Measurements from ENCODE around the gene SLC26A1. TPM values are rescaled to one million over a fixed set of nuclear protein-coding genes. Genes with fewer than 3 reads are reported as not detected.

Gene SLC26A1
- total and polyA plus RNA-seq, 4 experiments from 2014 or later = 0.55 to 1.6 (median 0.81) TPM

DNA sequence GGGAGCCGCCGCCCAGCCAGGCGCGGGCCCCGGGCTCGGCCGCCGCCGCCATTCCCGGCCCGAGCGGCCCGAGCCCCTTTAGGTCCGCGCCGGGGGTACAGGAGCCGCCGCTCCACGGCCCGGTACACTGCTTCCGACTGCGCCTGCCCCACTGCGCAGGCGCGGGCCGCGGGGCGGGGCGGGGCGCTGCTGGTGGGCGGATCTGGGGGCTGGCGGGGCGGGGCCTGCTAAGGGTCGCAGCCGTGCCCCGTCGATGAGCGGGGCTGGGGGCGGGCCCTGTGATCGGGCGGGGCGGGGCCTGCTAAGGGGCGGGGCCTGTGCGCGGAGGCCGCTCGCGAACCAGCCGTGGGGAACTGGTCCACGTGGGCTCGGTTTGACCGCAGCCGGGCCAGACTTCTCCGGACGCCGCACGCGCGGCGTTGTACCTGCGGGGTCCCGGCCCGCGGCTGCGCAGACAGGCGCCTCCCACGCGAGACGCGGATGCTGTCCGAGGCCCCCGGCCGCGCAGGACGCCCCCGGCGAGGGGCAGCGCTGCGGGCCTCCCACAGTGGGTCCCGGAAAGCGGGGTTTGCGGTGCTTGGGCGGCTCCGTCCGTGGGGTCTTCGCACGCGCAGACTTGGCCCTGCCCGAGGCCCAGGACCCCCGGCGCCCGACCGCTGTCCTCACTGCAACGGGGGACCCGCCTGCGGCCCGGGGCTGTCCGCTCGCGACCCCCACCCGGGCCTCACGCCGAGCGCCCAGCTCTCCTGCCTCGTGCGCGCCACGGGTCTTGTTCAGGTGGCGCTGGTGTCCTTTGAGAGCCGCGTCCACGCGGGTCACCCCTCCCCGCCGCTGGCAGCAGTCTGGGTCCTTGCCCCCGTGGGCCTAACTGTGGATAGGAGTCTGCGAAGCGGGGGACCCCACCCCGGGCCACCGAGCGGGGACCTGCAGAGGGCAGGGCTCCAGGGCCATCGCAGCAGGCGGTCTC is 19.5 kb downstream of the SLC26A1 start, which contains the start of gene DGKQ:
Gene DGKQ, minus strand, starts transcription at position 139 of the 967 bp plus-strand sequence. Its CDS starts 87 bp downstream, at position 52.
- H3K27ac Mint-ChIP-seq = peak within 1 kb of the TSS in 1 of 7 donors; percentile 60
- Histone ChIP-seq H3K9me3 (ENCODE audit: control insufficient read depth in 1 of 2, low read length in 2 of 2) (no peaks in the 10 kb centered on the region), H3K27ac (ENCODE audit: low read depth, low read length) (peak within 1 kb of the TSS; percentile 51), H3K4me1 (ENCODE audit: insufficient read depth, low read length) (peaks cover 24% of the 10 kb centered on the region), H3K4me3 (ENCODE audit: low read length in 2 of 2) (peak within 1 kb of the TSS; percentile 36 to 57), H3K27me3 (ENCODE audit: insufficient read depth, low read length) (no peaks in the 10 kb centered on the region), H3K36me3 (ENCODE audit: insufficient read depth, low read length) (peaks cover 2% of the 10 kb centered on the region)
- H3K36me3 Mint-ChIP-seq = no peaks in the 10 kb centered on the region
- peak; percentile 78 to 88 (median 83) for DNase-seq
- H3K4me1 Mint-ChIP-seq = peaks cover 0 to 13% (median 3%) of the 10 kb centered on the region in 4 donors
- intact Hi-C loops (cut with micrococcal nuclease) = loop anchor here (1.0 kb wide), 5 partner anchors 13 to 299 kb away; partner anchors contain the start of genes ATP5ME, GAK, MYL5 and TMEM175
- no peaks in the 10 kb centered on the region for H3K27me3 Mint-ChIP-seq
- CTCF ChIA-PET (ENCODE audit: partially characterized antibody) = interaction anchor here (1.0 to 1.9 kb wide), 2 partner anchors 13 to 232 kb away, joined by 3 to 4 read pairs; partner anchors contain the start of gene IDUA
- H3K9me3 Mint-ChIP-seq = no peaks in the 10 kb centered on the region
- peak within 1 kb of the TSS; percentile 34 to 76 (median 52) for H3K4me3 Mint-ChIP-seq
- POLR2A ChIA-PET (ENCODE audit: partially characterized antibody) = interaction anchor here (1.5 to 2.8 kb wide), 3 partner anchors 13 to 41 kb away, joined by 8 to 11 read pairs (median 10); partner anchors contain the start of genes GAK, IDUA and TMEM175

DNA sequence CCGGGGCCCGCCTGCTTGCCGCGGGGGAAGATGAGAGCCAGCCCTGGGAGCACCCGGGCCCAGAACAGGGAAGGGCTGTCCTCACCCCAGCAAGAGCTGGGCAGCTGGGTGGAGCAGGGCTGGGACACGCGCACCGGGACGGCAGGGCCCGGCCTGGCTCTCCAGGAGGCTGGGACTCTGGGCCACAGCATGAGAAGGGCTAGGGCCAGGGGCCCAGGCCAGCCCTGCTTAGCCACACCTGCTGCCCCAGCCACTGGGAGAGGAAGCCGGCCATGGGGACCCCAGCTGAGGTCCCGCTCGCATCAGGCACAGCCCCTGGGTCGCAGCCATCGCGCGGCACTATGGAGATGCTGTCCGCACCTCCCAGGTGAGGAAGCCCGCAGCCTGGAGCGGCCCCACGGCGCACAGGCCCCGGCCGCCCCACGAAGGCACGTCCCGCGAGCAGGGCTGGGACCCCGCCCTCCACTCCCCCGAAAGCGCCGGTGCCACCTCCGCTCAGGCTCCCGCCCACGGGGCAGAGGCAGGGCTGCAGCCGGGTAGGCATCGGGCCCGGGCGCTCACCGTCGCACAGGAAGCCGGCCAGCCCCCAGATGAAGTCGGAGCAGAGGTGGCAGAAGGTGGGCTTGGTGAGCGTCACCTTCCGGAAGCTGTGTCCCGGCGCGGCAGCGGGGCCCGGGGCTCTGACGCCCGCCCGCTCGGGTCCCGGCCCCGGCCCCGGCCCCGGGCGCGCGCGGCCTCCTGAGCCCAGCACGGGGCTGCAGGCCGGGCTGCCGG is 20.4 kb downstream of the SLC26A1 start:
- H3K4me1 ChIP-seq (ENCODE audit: insufficient read depth, low read length) = peaks cover 24% of the 10 kb centered on the region
- Mint-ChIP-seq H3K4me1 (peaks cover 0 to 13% (median 3%) of the 10 kb centered on the region in 4 donors), H3K27ac (no peak overlapping the region), H3K36me3 (no peaks in the 10 kb centered on the region), H3K27me3 (no peaks in the 10 kb centered on the region), H3K9me3 (no peaks in the 10 kb centered on the region), H3K4me3 (peak overlapping the region; percentile 34 to 68 (median 50))
- peak overlapping the region; percentile 51 for H3K27ac ChIP-seq (ENCODE audit: low read depth, low read length)
- H3K36me3 ChIP-seq (ENCODE audit: insufficient read depth, low read length) = peaks cover 2% of the 10 kb centered on the region
- intact Hi-C loops (cut with micrococcal nuclease) = loop anchor here (1.0 kb wide), 5 partner anchors 13 to 299 kb away; partner anchors contain the start of genes ATP5ME, GAK, MYL5 and TMEM175
- CTCF ChIA-PET (ENCODE audit: partially characterized antibody) = interaction anchor here (1.0 kb wide), 1 partner anchor 231 kb away, joined by 3 read pairs; no protein-coding TSS in a partner anchor
- H3K4me3 ChIP-seq (ENCODE audit: low read length in 2 of 2) = peak overlapping the region; percentile 36 to 57
- DNase-seq = peak; percentile 59 to 72 (median 62)
- POLR2A ChIA-PET (ENCODE audit: partially characterized antibody) = interaction anchor here (1.5 to 2.8 kb wide), 3 partner anchors 14 to 40 kb away, joined by 8 to 11 read pairs (median 10); partner anchors contain the start of genes GAK, IDUA and TMEM175
- no peaks in the 10 kb centered on the region for H3K27me3 ChIP-seq (ENCODE audit: insufficient read depth, low read length)
- no peaks in the 10 kb centered on the region for H3K9me3 ChIP-seq (ENCODE audit: control insufficient read depth in 1 of 2, low read length in 2 of 2)

- POLR2A ChIA-PET (ENCODE audit: partially characterized antibody) = interaction anchor here (1.5 to 2.8 kb wide), 3 partner anchors 15 to 39 kb away, joined by 8 to 11 read pairs (median 10); partner anchors contain the start of genes GAK, IDUA and TMEM175
- Mint-ChIP-seq H3K4me1 (peaks cover 0 to 13% (median 3%) of the 10 kb centered on the region in 4 donors), H3K27me3 (no peaks in the 10 kb centered on the region), H3K36me3 (no peaks in the 10 kb centered on the region), H3K9me3 (no peaks in the 10 kb centered on the region), H3K27ac (peak overlapping the region in 1 of 7 donors; percentile 42), H3K4me3 (peak overlapping the region in 5 of 8 donors; percentile 41 to 68 (median 43))
- Histone ChIP-seq H3K4me1 (ENCODE audit: insufficient read depth, low read length) (peaks cover 24% of the 10 kb centered on the region), H3K27ac (ENCODE audit: low read depth, low read length) (no peak overlapping the region), H3K27me3 (ENCODE audit: insufficient read depth, low read length) (no peaks in the 10 kb centered on the region), H3K9me3 (ENCODE audit: control insufficient read depth in 1 of 2, low read length in 2 of 2) (no peaks in the 10 kb centered on the region), H3K4me3 (ENCODE audit: low read length in 2 of 2) (peak overlapping the region in 1 of 2 donors; percentile 57), H3K36me3 (ENCODE audit: insufficient read depth, low read length) (peaks cover 2% of the 10 kb centered on the region)
- CTCF ChIA-PET (ENCODE audit: partially characterized antibody) = interaction anchor here (1.0 kb wide), 1 partner anchor 230 kb away, joined by 3 read pairs; no protein-coding TSS in a partner anchor
- DNase-seq = no peak
- intact Hi-C loops (cut with micrococcal nuclease) = no loop called here
Observed at GRCh38 chr4:971666-972500, 21.3 kb downstream of the SLC26A1 start.

- Mint-ChIP-seq H3K4me3 (peak overlapping the region in 4 of 8 donors; percentile 12 to 59 (median 42)), H3K4me1 (peaks cover 0 to 13% (median 3%) of the 10 kb centered on the region in 4 donors), H3K27ac (no peak overlapping the region), H3K36me3 (no peaks in the 10 kb centered on the region), H3K27me3 (no peaks in the 10 kb centered on the region), H3K9me3 (no peaks in the 10 kb centered on the region)
- ChIA-PET POLR2A (ENCODE audit: partially characterized antibody) (interaction anchor here (2.4 kb wide), 1 partner anchor 39 kb away, joined by 11 read pairs; no protein-coding TSS in a partner anchor), CTCF (ENCODE audit: partially characterized antibody) (no interaction called here)
- H3K27me3 ChIP-seq (ENCODE audit: insufficient read depth, low read length) = no peaks in the 10 kb centered on the region
- no peak overlapping the region for H3K27ac ChIP-seq (ENCODE audit: low read depth, low read length)
- H3K4me3 ChIP-seq (ENCODE audit: low read length in 2 of 2) = no peak overlapping the region
- intact Hi-C loops (cut with micrococcal nuclease) = no loop called here
- H3K4me1 ChIP-seq (ENCODE audit: insufficient read depth, low read length) = peaks cover 24% of the 10 kb centered on the region
- no peak for DNase-seq
- H3K9me3 ChIP-seq (ENCODE audit: control insufficient read depth in 1 of 2, low read length in 2 of 2) = no peaks in the 10 kb centered on the region
- peaks cover 7% of the 10 kb centered on the region for H3K36me3 ChIP-seq (ENCODE audit: insufficient read depth, low read length)
Observed at GRCh38 chr4:970854-971520, 22.2 kb downstream of the SLC26A1 start.

DNA sequence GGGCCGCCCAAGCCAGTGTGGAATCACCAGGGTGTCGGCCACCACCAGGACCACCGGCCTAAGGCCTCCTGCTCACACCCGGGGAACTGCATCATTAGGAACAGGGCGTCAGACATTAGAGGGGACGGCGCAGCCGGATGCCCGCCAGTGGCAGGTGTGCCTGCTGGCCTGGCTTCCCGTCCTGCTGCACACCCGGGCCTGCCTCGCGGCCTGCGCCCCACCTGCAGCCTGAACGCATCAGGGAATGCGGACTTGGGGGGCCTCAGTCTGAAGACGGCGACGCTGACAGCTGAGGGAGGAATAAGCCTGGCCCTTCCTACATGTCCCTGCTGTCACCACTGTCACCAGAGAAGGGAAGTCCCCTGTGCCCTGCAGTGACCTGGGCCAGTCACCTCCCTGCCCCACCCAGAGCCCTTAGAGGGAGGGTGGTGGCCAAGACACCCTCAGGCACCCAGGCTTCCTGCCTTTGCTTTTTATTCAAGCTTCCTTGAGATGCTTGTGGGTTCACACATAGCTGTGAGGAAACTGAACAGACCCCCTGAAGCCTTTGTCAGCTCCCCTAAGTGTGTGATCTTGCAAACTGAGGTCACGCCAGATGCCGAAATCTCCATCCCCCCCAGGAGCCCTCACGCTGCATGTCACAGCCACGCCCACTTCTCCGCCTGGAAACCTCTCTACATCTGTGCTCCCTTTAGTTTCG is 23.0 kb downstream of the SLC26A1 start:
- Mint-ChIP-seq H3K27me3 (no peaks in the 10 kb centered on the region), H3K27ac (no peak overlapping the region), H3K9me3 (peaks cover 0 to 2% (median 0%) of the 10 kb centered on the region in 8 donors), H3K4me3 (peak overlapping the region in 7 of 8 donors; percentile 25 to 41 (median 32)), H3K36me3 (no peaks in the 10 kb centered on the region), H3K4me1 (peaks cover 0 to 13% (median 3%) of the 10 kb centered on the region in 4 donors)
- ChIA-PET POLR2A (ENCODE audit: partially characterized antibody) (no interaction called here), CTCF (ENCODE audit: partially characterized antibody) (no interaction called here)
- no peaks in the 10 kb centered on the region for H3K27me3 ChIP-seq (ENCODE audit: insufficient read depth, low read length)
- H3K4me3 ChIP-seq (ENCODE audit: low read length in 2 of 2) = no peak overlapping the region
- H3K9me3 ChIP-seq (ENCODE audit: control insufficient read depth in 1 of 2, low read length in 2 of 2) = no peaks in the 10 kb centered on the region
- peaks cover 24% of the 10 kb centered on the region for H3K4me1 ChIP-seq (ENCODE audit: insufficient read depth, low read length)
- no peak for DNase-seq
- intact Hi-C loops (cut with micrococcal nuclease) = no loop called here
- H3K36me3 ChIP-seq (ENCODE audit: insufficient read depth, low read length) = peaks cover 7% of the 10 kb centered on the region
- no peak overlapping the region for H3K27ac ChIP-seq (ENCODE audit: low read depth, low read length)

Data from CD4-positive, alpha-beta memory T cell (primary cell).